Astrocyte of the spinal cord (primary cell): ENCODE data around the gene TTLL3.

Experiments used
- DNase-seq: peaks from one replicate; pipeline ENCODE4 v3.0.0; 2011; ENCODE audit warnings: low read depth, low spot score
- H3K4me3 ChIP-seq: 2 replicates; pipeline ENCODE4 v1.5.1; 2011; ENCODE audit warnings: low read depth, mild to moderate bottlenecking, low read length, moderate library complexity
- in situ Hi-C: cut with HindIII; loops from 2 replicates; pipeline ENCODE4 v1.10.0; 2017; ENCODE audit warnings: low sequenced_read_pairs
- TF ChIP-seq, protein P1 (sequence below): IDR thresholded peaks from 2 replicates; pipeline ENCODE4 v1.5.1; 2012; ENCODE audit warnings: low read depth, mild to moderate bottlenecking, low read length, inconsistent platforms

The TTLL3 gene

DNA sequence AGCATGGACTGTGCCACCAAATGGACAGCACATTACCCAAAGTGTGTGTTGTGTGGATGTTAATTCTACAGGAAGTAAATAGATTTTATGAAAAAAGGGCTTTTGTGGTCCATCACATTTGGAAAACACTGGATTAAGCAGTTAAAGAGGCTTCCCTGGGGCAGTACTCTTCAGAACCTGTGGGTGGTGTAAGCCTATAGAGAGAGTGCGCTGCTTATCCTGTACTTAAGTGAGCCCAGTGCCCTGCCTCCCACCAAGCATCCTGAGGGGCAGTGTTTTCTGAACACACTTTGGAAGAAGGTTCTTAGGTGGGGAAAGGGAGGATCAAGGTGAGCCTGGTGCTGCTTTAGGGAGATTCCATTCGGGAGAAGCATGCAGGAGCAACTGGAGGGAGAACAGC is 10.9 kb downstream of the TTLL3 start:
- H3K4me3 ChIP-seq = no peak overlapping the region
- in situ Hi-C loops = no loop called here
- no peak for DNase-seq
- TF ChIP-seq, protein P1, sequence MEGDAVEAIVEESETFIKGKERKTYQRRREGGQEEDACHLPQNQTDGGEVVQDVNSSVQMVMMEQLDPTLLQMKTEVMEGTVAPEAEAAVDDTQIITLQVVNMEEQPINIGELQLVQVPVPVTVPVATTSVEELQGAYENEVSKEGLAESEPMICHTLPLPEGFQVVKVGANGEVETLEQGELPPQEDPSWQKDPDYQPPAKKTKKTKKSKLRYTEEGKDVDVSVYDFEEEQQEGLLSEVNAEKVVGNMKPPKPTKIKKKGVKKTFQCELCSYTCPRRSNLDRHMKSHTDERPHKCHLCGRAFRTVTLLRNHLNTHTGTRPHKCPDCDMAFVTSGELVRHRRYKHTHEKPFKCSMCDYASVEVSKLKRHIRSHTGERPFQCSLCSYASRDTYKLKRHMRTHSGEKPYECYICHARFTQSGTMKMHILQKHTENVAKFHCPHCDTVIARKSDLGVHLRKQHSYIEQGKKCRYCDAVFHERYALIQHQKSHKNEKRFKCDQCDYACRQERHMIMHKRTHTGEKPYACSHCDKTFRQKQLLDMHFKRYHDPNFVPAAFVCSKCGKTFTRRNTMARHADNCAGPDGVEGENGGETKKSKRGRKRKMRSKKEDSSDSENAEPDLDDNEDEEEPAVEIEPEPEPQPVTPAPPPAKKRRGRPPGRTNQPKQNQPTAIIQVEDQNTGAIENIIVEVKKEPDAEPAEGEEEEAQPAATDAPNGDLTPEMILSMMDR = peak; percentile 51

- in situ Hi-C loops = no loop called here
- no peak for DNase-seq
- TF ChIP-seq, protein P1 = no peak
- H3K4me3 ChIP-seq = no peak overlapping the region
These were observed 15.5 kb downstream of the TTLL3 start for GRCh38 chr3:9825451-9826040.

DNA sequence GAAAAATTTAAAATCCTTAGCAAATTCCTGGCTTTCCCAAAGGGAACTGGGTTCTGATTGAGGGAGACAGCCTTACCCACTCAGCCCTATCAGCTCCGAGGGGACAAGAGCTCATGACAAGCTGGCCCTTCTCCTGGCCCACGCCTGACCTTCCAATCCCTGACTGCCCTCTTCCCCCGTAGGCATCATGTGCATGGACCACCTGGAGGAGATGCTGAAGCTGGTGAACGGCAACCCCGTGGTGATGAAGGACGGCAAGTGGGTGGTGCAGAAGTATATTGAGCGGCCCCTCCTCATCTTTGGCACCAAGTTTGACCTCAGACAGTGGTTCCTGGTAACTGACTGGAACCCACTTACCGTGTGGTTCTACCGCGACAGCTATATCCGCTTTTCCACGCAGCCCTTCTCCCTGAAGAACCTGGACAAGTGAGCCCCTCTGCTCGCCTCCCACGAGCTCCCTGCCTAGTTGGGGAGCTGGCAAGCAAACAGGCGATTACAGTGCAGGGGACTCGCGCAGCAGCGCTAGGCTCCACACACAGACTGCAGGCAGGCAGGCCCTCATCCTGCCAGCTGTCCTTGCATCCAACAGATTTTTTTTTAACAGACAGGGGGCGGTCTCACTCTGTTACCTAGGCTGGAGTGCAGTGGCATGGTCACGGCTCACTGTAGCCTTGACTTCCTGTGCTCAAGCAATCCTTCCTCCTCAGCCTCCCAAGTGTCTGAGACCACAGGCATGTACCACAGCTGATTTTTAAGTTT is 16.9 kb downstream of the TTLL3 start:
- in situ Hi-C loops = no loop called here
- TF ChIP-seq, protein P1 = peak; percentile 8
- no peak overlapping the region for H3K4me3 ChIP-seq
- DNase-seq = no peak

DNA sequence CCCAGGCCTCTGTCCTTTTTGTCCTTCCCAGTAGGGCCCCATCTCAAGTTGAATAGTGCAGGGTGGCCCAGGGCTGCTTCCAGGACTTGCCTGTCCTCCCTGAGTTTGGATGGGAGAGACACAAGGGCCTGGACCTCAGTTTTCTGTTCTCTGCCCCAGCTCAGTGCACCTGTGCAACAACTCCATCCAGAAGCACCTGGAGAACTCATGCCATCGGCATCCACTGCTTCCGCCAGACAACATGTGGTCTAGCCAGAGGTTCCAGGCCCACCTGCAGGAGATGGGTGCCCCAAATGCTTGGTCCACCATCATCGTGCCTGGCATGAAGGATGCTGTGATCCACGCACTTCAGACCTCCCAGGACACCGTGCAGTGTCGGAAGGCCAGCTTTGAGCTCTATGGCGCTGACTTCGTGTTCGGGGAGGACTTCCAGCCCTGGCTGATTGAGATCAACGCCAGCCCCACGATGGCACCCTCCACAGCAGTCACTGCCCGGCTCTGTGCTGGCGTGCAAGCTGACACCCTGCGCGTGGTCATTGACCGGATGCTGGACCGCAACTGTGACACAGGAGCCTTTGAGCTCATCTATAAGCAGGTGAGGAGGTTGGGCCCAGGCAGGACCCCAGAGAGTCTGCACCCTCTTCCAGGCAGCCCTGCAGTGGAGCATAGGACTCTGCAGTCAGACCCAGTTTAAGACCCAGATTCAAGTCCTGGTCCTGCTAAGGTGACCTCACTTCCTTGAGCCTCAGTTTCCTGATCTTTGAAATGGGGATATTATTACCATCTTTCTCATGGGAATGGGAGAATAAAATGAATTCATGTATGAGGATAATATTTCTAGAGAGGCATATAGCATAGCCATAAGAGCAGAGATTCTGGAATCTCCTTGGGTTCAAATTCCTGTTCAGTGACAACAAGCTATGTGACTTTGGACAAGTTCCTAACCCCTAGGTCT is 19.0 kb downstream of the TTLL3 start:
- TF ChIP-seq, protein P1 = no peak
- in situ Hi-C loops = no loop called here
- DNase-seq = no peak
- H3K4me3 ChIP-seq = no peak overlapping the region

DNA sequence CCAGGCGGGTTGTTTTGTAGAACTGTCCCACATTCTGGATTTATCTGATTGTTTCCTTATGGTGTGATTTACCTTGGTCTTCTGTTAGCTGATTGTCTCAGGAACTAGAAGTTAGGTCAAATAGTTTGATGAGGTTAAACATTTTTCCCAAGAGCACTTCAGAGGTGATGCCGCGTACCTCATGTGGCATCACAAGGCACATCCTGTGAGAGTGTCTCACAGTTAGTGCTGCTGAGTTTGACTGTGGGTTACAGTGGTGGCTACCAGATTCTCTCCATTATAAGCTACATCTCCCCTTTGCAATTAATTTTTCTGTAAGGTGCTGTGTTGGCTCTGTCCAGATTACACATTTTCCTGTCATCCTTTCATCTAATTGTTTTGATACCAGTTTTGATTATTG is 21.2 kb downstream of the TTLL3 start:
- DNase-seq = no peak
- TF ChIP-seq, protein P1 = no peak
- in situ Hi-C loops = no loop called here
- no peak overlapping the region for H3K4me3 ChIP-seq

DNA sequence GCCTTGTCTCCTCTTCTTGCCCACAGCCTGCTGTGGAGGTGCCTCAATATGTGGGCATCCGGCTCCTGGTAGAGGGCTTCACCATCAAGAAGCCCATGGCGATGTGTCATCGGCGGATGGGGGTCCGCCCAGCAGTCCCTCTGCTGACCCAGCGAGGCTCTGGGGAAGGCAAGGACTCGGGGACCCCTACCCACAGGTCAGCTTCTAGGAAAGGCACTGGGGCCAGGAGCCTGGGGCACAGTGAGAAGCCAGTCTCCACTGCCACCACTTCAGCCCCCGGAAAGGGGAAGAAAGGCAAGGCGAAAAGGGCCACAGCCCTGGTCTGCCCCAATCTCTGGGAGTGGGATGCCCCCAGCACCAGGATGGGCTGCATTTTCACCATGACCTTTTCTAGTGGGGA is 23.0 kb downstream of the TTLL3 start:
- no peak overlapping the region for H3K4me3 ChIP-seq
- in situ Hi-C loops = no loop called here
- DNase-seq = no peak
- TF ChIP-seq, protein P1 = no peak
